Ovary (tissue), 3 donors: ENCODE measurements around the gene ZNF277.

Experiments
- POLR2A ChIP-seq: fragments of 450-650 bp; IDR thresholded peaks from one replicate; pipeline ENCODE4 v1.6.1; 2017; ENCODE audit warnings: antibody characterized with exemption, mild to moderate bottlenecking, moderate library complexity
- TF ChIP-seq, protein P1 (sequence below), 3 donors: fragments of 450-650 bp in 2 of 3; fragments of 200-600 bp in 1 of 3; IDR thresholded peaks; one replicate each; pipeline versions ENCODE4 v1.5.1 to v1.8.0; 2016 to 2022; ENCODE audit warnings: antibody characterized with exemption in 3 of 3, mild to moderate bottlenecking in 1 of 3
- donor health status: DM: no; HTN: no; CAD: no.

DNA sequence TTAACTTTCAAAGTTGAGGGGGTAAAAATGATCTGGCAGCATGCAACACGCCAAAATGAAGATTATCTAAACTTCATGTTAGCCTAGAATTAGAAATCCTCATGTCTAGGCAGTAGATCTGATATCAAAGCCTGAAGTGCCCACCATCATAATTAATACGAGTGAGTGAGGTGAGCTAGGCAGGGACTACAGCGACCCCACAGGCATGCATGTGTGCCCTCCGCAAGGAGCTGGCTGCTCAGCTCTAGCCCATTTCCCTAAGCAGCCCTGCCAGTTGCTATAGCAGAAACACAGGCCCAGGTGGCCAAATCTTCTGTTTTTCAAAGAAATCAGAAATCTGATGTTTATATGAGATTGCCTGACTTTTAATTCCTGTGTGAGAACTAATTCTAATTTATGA lies 150.6 kb downstream of the ZNF277 start:
- TF ChIP-seq, protein P1, sequence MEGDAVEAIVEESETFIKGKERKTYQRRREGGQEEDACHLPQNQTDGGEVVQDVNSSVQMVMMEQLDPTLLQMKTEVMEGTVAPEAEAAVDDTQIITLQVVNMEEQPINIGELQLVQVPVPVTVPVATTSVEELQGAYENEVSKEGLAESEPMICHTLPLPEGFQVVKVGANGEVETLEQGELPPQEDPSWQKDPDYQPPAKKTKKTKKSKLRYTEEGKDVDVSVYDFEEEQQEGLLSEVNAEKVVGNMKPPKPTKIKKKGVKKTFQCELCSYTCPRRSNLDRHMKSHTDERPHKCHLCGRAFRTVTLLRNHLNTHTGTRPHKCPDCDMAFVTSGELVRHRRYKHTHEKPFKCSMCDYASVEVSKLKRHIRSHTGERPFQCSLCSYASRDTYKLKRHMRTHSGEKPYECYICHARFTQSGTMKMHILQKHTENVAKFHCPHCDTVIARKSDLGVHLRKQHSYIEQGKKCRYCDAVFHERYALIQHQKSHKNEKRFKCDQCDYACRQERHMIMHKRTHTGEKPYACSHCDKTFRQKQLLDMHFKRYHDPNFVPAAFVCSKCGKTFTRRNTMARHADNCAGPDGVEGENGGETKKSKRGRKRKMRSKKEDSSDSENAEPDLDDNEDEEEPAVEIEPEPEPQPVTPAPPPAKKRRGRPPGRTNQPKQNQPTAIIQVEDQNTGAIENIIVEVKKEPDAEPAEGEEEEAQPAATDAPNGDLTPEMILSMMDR (IDR thresholded peaks at IDR 0.05) = no peak
- no peak for TF ChIP-seq POLR2A
